Thyroid gland (tissue), 4 donors: Measurements from ENCODE around the gene ANGEL2.

Experiments
- POLR2A ChIP-seq, 2 donors: fragments of 450-650 bp; IDR thresholded peaks; one replicate each; pipeline ENCODE4 v1.6.1; 2017; ENCODE audit warnings: antibody characterized with exemption in 2 of 2, mild to moderate bottlenecking in 2 of 2, moderate library complexity in 1 of 2
- TF ChIP-seq, protein P1 (sequence below), 6 experiments: fragments of 200-600 bp in 3 of 6; fragments of 450-650 bp in 3 of 6; sonication (generic) in 3 of 6; IDR thresholded peaks; one replicate each; pipeline ENCODE4 v1.5.1; 2016 to 2019; ENCODE audit warnings: antibody characterized with exemption in 6 of 6, mild to moderate bottlenecking in 2 of 6, inconsistent platforms in 1 of 6, moderate library complexity in 1 of 6

DNA sequence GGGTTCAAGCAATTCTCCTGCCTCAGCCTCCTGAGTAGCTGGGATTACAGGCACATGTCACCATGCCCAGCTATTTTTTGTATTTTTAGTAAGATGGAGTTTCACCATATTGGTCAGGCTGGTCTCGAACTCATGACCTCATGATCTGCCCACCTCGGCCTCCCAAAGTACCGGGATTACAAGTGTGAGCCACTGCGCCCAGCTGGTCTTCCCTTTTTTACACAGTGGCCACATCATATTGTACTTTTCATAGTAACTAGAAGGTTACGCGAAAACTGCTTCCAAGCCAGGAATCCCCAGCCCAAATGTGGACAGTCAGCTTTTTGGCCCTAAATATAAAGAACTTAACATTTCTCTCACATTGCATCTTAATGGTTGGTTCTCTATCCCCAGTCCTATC, 61.2 kb downstream of the ANGEL2 start:
- TF ChIP-seq, protein P1, sequence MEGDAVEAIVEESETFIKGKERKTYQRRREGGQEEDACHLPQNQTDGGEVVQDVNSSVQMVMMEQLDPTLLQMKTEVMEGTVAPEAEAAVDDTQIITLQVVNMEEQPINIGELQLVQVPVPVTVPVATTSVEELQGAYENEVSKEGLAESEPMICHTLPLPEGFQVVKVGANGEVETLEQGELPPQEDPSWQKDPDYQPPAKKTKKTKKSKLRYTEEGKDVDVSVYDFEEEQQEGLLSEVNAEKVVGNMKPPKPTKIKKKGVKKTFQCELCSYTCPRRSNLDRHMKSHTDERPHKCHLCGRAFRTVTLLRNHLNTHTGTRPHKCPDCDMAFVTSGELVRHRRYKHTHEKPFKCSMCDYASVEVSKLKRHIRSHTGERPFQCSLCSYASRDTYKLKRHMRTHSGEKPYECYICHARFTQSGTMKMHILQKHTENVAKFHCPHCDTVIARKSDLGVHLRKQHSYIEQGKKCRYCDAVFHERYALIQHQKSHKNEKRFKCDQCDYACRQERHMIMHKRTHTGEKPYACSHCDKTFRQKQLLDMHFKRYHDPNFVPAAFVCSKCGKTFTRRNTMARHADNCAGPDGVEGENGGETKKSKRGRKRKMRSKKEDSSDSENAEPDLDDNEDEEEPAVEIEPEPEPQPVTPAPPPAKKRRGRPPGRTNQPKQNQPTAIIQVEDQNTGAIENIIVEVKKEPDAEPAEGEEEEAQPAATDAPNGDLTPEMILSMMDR (IDR thresholded peaks at IDR 0.05), result no peak
- no peak for TF ChIP-seq POLR2A (IDR thresholded peaks at IDR 0.05)
